ENCODE data around the gene MCM5. TPM values are rescaled to one million over a fixed set of nuclear protein-coding genes. Genes with fewer than 3 reads are reported as not detected.

Gene MCM5
- total RNA-seq, 1 experiment from 2014 or later, result 194 TPM

DNA sequence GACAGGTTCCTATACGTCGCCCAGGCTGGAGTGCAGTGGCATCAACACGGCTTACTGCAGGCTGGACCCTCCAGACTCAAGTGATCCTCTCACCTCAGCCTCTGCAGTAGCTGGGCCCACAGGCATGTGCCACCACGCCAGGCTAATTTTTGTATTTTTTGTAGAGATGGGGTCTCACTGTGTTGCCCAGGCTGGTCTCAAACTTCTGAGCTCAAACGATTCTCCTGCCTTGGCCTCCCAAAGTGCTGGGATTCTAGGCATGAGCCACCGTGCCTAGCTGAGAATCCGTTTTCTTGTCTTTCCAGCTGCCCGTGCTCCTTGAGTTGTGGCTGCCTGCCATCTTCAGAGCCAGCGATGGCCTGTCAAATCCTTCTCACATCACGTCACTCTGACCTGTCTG, 56.8 kb downstream of the MCM5 start:
- no peak overlapping the region for H3K4me2 ChIP-seq (ENCODE audit: low read length)
- ChIA-PET CTCF (no interaction called here), RAD21 (ENCODE audit: low non-redundant PET in 1 of 2, low total read pairs in 2 of 2, uncharacterized antibody in 2 of 2, unreplicated experiment in 2 of 2) (no interaction called here), POLR2A (no interaction called here)
- H3K9me3 ChIP-seq (ENCODE audit: control insufficient read depth in 1 of 2, insufficient read depth in 1 of 2, low read depth in 1 of 2, low read length in 2 of 2), result no peaks in the 10 kb centered on the region
- no peaks in the 10 kb centered on the region for H3K9me2 ChIP-seq (ENCODE audit: insufficient read depth)
- H3K79me2 ChIP-seq (ENCODE audit: insufficient read depth, low read length), result no peaks in the 10 kb centered on the region
- H3K4me1 ChIP-seq (ENCODE audit: control insufficient read depth in 1 of 2, insufficient read depth in 2 of 2, low read length in 2 of 2), result peaks cover 0 to 4% of the 10 kb centered on the region in 2 experiments; a peak in 2 of 4 replicates
- ATAC-seq, result no peak
- no peaks in the 10 kb centered on the region for H3K36me3 ChIP-seq (ENCODE audit: control insufficient read depth in 1 of 2, insufficient read depth in 2 of 2, low read length in 2 of 2)
- H3K4me3 ChIP-seq (replicated peaks in 1 of 2; ENCODE audit: low read depth in 1 of 2, low read length in 2 of 2), result no peak overlapping the region
- H3K9ac ChIP-seq (ENCODE audit: low read length), result no peak overlapping the region
- H3K27me3 ChIP-seq (ENCODE audit: insufficient read depth, low read length), result no peaks in the 10 kb centered on the region
- no peak for DNase-seq (ENCODE audit: low read depth, low spot score)
- no TSS peak for BruUV-seq (replicated peaks)
- no peak overlapping the region for H2AFZ ChIP-seq (ENCODE audit: low read depth, low read length, poor library complexity, severe bottlenecking)
- H4K20me1 ChIP-seq (ENCODE audit: insufficient read depth), result no peaks in the 10 kb centered on the region
- intact Hi-C loops (cut with micrococcal nuclease), result no loop called here
- no peak overlapping the region for H3K27ac ChIP-seq (ENCODE audit: low read depth, low read length)
- no peak for TF ChIP-seq FOSL1 (IDR thresholded peaks at IDR 0.05; ENCODE audit: low read depth)
- no peak for TF ChIP-seq EZH2 (IDR thresholded peaks at IDR 0.05)
- TF ChIP-seq, protein P1, sequence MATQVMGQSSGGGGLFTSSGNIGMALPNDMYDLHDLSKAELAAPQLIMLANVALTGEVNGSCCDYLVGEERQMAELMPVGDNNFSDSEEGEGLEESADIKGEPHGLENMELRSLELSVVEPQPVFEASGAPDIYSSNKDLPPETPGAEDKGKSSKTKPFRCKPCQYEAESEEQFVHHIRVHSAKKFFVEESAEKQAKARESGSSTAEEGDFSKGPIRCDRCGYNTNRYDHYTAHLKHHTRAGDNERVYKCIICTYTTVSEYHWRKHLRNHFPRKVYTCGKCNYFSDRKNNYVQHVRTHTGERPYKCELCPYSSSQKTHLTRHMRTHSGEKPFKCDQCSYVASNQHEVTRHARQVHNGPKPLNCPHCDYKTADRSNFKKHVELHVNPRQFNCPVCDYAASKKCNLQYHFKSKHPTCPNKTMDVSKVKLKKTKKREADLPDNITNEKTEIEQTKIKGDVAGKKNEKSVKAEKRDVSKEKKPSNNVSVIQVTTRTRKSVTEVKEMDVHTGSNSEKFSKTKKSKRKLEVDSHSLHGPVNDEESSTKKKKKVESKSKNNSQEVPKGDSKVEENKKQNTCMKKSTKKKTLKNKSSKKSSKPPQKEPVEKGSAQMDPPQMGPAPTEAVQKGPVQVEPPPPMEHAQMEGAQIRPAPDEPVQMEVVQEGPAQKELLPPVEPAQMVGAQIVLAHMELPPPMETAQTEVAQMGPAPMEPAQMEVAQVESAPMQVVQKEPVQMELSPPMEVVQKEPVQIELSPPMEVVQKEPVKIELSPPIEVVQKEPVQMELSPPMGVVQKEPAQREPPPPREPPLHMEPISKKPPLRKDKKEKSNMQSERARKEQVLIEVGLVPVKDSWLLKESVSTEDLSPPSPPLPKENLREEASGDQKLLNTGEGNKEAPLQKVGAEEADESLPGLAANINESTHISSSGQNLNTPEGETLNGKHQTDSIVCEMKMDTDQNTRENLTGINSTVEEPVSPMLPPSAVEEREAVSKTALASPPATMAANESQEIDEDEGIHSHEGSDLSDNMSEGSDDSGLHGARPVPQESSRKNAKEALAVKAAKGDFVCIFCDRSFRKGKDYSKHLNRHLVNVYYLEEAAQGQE (IDR thresholded peaks at IDR 0.05; ENCODE audit: low read depth), result no peak
- no peak for TF ChIP-seq TCF7L2 (IDR thresholded peaks at IDR 0.05; ENCODE audit: borderline replicate concordance, extremely low read depth, insufficient read depth, insufficient read length)
- no peak for TF ChIP-seq RAD21 (IDR thresholded peaks at IDR 0.05; ENCODE audit: low read depth)
- TF ChIP-seq, protein P2, sequence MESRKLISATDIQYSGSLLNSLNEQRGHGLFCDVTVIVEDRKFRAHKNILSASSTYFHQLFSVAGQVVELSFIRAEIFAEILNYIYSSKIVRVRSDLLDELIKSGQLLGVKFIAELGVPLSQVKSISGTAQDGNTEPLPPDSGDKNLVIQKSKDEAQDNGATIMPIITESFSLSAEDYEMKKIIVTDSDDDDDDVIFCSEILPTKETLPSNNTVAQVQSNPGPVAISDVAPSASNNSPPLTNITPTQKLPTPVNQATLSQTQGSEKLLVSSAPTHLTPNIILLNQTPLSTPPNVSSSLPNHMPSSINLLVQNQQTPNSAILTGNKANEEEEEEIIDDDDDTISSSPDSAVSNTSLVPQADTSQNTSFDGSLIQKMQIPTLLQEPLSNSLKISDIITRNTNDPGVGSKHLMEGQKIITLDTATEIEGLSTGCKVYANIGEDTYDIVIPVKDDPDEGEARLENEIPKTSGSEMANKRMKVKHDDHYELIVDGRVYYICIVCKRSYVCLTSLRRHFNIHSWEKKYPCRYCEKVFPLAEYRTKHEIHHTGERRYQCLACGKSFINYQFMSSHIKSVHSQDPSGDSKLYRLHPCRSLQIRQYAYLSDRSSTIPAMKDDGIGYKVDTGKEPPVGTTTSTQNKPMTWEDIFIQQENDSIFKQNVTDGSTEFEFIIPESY (IDR thresholded peaks at IDR 0.05; ENCODE audit: extremely low read depth, insufficient replicate concordance, low read length), result no peak
- TF ChIP-seq ZNF274 (IDR thresholded peaks at IDR 0.05; ENCODE audit: low read depth, low read length), result no peak
- TF ChIP-seq, protein P3, sequence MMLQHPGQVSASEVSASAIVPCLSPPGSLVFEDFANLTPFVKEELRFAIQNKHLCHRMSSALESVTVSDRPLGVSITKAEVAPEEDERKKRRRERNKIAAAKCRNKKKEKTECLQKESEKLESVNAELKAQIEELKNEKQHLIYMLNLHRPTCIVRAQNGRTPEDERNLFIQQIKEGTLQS (IDR thresholded peaks at IDR 0.05), result no peak
- TF ChIP-seq SP1 (IDR thresholded peaks at IDR 0.05; ENCODE audit: low read depth), result no peak
- TF ChIP-seq POLR2A (IDR thresholded peaks at IDR 0.05; ENCODE audit: borderline replicate concordance, extremely low read depth, insufficient read depth, insufficient read length), result no peak
- TF ChIP-seq YY1 (IDR thresholded peaks at IDR 0.05; ENCODE audit: extremely low read depth, insufficient replicate concordance, low read depth, low read length), result no peak
- TF ChIP-seq SRF (IDR thresholded peaks at IDR 0.05; ENCODE audit: low read depth), result no peak
- TF ChIP-seq JUND (IDR thresholded peaks at IDR 0.05), result no peak
- TF ChIP-seq CBX3 (IDR thresholded peaks at IDR 0.05; ENCODE audit: low read depth), result no peak

Measured in HCT116 (cell line).